ENCODE measurements around the gene ADAMTS5.

Gene ADAMTS5

DNA sequence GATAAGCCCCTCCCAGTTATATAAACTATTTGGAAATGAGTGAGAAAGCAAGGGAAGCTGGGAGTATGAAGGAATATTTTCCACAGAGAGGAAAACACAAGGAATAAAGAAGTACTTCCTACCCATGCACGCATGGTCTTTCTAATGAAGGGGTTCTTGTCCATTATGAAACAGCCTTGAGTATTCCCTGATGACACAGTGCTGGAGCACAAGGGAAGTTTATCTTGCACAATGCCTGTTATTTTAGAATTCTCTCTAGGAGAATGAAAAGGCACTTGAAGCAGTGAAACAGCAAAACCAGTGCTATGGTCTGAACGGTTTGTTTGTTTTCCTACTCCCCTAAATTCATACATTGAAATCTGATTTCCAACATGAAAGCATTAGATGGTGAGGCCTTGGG lies 83.1 kb downstream of the ADAMTS5 start:
- no peak for DNase-seq

DNA sequence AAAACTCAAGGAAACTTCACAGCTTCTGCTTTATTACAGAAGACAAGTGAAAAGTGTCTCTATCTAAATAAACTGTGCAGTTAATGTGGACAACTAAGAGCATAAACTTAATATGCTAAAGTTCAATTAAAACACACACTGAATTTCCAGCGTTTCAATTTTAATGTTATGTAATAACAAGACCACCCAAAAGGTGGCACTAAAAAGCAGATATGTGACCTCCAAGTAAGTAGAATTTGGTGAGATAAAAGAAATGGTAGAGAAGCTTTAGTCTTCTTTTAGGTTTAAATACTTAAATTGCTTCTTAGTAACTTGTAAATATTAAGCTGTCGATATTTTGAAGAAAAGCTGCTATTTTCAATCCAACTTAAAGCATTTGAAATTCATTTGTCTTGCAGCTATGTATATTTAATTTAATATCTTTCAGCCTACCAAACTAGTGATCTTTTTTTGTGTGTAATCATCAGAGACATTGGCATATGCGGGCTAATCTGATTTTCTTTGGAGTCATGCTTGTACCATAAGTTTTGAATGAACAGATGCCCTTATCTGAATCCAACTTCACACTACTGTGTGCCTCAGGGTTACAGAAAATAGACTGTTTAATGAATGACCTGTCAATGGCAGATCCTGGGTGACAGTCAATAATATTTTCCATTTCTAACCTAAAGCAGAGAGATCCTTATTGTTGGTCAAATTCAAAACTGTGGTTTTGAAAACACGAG lies 85.2 kb downstream of the ADAMTS5 start:
- DNase-seq, result peak; percentile 64

DNA sequence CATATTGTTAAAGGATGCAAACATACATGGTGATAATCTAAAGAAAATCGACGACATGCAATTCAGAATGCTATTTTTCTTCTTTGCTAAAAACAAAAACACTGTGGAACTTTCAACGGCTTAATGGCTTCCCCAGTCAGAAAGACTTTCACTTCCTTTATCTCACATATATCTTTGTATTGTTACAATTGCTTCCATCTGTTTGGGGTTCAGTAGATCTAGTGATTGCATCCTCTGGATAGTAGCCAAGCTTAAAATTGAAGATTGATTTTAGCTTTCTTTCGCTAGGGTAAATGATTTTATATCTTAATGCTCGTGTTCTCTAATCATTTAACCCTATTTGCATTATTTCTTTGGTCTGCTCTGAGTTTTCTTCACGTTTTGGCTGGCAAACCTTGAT lies 89.9 kb downstream of the ADAMTS5 start:
- no peak for DNase-seq

DNA sequence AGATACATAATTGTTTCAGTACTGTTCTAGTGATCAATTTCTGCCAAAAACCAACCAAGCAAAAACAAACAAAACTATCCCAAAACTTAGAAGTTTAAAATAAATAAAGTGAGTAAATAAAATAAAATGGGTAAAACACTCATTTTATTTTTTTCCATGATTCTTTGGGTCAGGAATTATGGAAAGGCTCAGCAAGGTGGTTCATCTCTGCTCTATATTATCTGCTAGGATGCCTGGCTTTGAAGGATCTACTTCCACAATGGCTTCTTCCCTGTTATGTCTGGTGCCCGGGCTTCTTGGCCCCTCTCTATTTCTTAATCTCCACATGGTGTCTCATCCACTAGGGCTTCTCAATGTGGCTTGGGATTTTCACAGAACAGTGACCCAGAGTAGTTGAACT lies 92.5 kb downstream of the ADAMTS5 start:
- DNase-seq, result no peak

Data from OCI-M1 (cell line).